Amygdala (tissue), 56 donors: ENCODE measurements around the gene TMEM18.
"Not testable (repeated sequence)": the region's sequence is repeated elsewhere in the genome, so short reads cannot be mapped to it uniquely, and the experiment has no call there.

ENCODE experiments used
- DNase-seq, 56 donors: peaks; one replicate each; lab custom pipeline; 2025; lab: John Stamatoyannopoulos, UW

The TMEM18 gene

DNA sequence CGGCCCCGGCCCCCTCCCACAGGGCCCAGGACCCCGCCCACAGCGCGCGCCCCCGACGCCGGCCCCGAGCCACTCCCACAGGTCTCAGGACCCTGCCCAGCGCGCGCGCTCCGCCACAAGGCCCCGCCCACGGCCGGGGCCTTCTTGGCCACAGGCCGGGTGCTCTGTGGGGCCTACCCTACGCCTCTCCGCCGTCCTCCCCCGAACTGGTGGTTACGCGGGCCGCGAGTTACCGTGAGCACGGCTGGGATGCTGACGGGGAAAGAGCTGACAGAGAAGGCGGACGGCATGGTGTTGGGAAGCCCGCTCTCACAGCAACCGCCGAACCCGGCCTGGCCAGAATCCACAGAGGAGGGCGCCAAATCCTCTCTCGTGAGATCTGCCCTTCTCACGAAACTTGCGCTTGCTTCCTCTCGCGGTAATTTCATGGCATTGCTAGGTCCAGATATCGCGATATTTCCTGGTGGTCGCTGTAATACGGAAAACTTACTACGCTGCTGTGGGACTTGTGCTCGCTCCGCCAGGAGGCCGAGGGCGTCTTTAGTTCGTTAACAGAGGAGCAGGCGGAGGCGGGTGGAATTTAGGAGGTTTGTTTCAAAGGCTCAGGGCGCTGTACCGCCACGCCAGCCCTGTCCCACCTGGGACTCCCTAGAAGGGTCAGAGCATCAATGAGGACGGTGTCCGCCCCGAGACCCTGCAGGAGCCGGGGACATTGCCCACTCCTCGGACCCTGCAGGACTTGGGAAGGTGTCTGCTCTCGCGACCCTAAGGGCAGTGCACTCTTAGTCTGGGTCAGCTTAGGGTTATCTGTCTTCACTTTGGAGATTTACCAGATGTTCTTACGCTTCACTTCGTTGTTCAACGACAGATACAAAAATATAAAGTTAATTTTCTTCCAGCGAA lies at the start of gene TMEM18:
Gene TMEM18, minus strand, starts transcription at position 351 of the 903 bp plus-strand sequence. Its CDS starts 61 bp downstream, at position 290.
- peak in 50 of 56 donors; percentile 83 to 100 (median 96) for DNase-seq

GRCh38 chr2:726169-726568 lies 49.0 kb upstream of the TMEM18 start:
- DNase-seq: no peak

DNA sequence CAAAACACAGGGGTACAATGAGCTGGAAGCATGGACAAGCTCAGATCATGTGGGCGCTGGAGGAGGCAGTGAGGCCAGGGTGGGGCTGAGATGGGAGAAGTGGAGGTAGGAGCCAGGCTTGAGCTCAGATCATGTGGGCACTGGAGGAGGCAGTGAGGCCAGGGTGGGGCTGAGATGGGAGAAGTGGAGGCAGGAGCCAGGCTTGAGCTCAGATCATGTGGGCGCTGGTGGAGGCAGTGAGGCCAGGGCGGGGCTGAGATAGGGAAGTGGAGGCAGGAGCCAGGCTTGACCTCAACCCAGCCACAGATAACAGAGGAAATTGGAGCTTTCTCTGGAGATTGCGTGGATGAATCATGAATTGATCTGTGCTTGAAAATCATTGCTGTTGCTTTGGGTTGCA lies 48.3 kb upstream of the TMEM18 start:
- no peak for DNase-seq

- DNase-seq: no peak
Measured at GRCh38 chr2:723761-724160, 46.6 kb upstream of the TMEM18 start.

DNA sequence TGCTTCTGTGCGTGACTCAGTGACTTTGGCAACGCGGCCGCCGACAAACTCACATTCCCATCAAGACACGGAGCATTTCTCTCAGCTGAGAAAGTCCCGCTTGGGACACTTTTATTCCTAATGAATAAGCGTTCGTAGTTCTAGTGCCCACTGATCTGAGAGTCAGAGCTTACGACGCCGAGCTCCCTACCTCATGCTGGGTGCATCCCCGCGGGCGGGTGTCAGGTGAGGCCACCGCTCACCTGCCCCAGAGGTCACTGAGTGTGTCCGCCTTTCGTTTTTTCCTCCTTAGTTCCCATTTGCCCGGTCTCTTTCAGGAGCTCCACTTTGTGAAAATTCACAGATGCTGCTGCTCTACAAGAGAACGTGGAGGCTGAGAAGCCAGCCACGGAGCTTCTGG lies 43.6 kb upstream of the TMEM18 start:
- DNase-seq: no peak

GRCh38 chr2:719734-720133 lies 42.5 kb upstream of the TMEM18 start:
- DNase-seq: no peak

DNA sequence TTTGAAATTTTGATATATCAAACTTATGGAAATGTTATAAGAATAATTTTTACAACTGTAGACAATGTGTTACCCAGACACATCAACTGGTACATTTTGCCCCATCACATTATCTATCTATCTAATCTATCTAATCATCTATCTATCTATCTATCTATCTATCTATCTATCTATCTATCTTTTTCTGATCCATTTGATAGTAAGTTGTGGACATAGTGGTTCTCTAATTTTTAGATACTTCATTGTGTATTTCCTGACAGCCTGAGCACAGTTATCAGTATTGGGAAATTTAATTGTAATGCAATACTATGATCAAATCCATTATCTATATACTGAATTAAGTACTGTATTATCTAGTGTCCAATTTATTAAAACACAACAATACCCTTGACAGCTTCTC lies 42.0 kb upstream of the TMEM18 start:
- DNase-seq: no peak

DNA sequence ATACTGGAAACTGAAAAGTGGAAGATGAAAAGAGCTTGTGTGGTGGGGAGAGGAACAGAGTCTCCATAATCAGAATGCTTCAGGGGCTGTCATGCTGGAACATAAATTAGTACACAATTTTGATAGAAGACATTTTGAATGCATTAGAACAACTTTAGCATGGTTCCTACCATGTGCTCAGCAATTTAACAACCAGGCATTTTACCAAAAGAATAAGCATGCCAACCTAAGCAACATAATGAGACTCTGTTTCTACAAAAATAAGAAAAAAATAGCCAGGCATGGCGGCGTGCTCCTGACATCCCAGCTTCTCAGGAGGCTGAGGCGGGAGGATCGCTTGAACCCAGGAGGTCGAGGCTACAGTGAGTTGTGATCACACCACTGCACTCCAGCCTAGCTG lies 40.5 kb upstream of the TMEM18 start:
- no peak for DNase-seq

DNA sequence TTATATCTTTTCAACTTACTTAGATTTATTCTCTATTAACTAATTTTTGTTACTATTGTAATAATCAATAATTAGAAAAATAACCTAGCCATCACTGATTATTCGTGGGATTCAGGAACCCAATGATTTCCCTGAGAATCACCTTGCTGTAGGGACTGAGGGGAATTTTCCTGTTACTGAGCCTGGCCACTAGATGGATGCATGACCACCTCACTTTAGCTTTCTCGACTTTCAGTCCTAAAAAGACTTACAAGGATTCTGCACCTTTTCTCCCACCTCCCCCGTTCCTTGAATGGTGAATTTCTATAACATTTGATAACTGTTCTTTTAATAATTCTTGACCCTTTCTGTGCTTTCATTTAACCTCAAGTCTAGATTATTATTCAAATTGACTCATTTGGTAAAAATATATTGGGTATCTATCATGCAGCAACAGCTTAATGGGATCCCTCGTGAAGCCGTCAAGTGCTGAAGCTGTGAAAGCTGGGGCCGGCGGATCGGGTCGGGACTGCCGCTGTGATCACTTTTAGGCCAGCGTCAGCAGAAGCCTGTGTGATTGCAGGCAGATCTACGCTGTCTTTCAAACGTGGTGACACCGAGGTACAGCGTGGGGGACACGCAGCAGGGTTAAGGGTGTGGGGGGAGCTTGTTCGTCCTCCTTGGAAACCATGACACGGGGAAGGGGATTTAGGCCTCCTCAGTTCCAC lies 38.8 kb upstream of the TMEM18 start:
- no peak for DNase-seq

DNA sequence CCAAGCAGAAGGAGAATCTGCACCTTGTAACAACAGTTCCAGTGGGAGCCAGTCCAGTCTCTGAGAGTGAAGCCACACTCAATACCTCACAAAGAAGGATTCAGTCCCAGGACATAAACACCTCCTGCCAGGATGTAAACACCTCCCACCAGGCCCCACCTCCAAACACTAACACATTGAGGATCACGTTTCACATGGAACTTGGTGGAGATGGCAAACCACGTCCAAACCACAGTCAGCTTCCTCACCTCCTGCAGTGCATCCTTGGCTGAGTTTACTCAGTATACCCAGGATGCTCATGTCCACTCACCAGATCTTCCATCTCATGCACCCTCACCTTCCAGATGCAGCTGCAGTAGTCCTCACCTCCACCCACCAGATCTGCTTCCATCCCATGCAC lies 37.8 kb upstream of the TMEM18 start:
- DNase-seq: no peak

DNA sequence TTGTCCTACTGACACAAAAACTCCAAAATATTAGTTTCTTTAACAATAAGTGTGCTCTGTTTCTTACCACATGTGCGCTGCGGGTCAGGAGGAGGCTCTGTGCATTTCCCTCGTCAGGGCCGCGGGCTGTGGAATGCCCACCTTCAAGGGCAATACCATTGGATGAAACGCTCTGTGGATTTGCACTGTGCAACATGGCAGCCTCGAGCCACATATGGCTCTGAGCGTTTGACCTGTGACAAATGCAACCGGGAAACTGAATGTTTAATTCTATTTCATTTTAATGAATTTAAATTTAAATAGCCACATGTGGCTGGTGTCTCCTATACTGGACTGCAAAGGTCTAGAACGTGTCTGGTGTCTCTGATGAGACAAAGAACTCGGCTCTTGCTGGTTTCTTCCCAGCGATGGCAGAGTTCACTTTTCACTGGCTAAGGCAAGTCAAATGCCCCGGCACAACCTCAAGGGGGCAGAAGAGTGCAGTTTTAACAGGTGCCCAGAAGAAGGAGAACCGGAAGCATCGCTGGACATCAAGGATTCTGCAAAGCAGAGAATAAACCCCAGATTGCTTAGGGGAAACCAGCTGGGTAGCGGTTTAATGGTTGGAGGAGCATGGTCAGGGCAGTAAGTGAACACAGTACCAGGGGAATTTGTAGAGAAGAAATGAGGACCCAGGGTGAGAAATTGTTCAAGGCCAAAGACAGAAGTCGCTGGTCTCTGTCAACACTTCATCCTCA lies 37.0 kb upstream of the TMEM18 start:
- peak in 12 of 56 donors; percentile 2 to 63 (median 18) for DNase-seq

DNA sequence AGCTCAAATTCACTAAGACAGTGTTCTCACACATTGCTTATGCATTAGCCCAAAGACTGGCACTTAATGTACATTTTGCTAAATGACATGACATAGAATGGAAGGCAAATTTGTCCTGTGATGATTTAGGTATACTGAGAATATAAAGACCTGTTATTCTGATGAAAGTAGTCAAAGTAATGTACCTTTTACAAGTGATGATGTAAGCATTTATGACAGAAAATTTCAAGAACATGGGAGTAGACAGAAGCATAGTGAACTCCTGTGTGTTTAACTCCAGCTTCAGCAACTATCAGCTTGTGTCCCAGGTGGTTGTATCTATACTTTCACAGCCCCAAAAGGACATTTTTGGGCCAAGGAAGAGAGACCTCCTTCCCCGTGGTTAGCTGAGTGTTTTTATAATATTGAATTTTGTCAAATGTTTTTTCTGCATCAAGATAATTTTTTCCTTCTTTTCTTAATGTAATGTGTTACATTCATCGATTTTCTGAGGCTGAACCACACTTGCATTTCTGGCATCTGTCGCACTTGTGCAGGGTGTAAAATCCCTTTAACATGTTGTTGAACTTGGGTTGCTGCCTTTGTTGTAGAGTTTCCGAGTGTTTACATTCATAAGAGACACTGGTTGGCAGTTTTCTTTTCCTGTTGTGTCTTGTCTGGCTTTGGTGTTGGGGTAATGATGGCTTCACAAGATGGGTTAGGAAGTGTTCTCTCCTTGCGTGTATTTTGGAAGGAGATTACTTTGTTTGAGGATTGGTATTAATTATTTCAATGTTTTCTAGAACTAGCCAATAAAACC lies 33.9 kb upstream of the TMEM18 start:
- no peak for DNase-seq

DNA sequence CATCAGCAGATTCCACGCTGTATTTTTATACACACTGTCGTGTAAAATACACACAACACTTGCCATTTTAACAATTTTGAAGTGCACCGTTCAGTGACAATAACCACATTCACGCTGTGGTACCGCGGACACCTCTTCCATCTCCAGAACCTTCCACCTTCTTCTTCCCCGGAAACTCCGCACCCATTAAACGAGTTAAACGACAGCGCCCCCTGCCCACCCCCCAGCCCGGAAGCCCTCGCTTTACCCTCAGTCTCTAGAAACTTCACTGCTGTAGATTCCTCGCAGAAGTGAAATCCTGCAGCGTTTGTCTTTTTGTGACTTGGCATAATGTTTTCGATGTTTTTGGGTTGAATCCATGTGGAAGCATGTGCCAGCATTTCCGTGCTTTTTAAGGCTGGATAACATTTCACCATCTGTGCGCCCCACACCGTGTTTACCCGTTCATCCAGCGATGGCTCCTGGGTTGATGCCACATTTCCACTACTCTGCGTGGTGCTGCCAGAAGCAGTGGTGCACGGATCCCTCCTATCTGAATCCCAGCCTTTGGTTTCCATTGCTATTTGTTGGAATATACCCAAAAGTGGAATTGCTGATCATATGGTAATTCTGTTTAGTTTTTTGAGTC lies 32.0 kb upstream of the TMEM18 start:
- peak in 3 of 56 donors; percentile 13 to 36 (median 20) for DNase-seq

DNA sequence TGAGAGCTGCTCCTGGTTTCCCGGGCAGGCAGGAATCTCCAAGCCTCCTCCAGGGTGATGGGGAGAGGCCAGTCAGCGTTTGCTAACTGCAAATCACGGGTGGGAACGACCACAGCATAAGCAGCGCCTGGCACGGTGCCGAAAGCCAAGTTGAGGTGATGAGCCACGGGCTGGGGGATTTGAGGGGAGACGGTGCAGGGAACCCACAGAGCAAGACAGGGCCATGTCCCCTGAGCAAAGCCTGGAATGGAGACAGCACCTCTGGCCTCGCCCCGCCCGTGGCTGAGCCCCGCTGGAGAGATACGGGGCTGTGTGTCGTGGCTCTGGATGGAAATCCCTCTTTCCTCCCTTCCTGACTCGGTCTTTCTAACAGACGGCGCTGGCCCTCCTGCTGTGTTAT lies 31.5 kb upstream of the TMEM18 start:
- no peak for DNase-seq

DNA sequence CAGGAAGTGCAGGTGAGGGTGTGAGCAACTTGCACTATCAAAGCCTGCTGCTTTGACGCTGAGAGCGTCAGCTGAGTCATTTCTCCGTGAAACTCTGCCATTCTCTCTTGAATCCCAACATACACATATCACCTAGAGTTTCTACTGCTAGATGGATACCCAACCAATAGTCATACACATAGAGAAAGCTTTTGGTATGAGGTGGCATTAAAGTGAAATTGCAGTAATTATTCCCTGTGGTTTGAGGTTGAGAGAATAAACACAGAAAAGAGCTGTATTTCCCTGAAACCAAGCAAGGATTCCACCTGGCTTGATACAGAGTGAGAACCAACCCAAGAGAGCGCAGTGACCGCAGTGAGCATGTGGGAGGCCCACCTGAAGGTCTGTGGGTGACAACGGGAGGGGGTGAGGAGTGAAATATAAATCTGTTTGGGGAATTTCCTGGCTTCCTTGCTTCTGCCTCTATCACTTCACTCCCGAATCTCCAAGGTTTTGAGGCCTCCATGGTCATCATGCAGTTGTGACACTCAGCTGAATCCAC lies 28.8 kb upstream of the TMEM18 start:
- no peak for DNase-seq

DNA sequence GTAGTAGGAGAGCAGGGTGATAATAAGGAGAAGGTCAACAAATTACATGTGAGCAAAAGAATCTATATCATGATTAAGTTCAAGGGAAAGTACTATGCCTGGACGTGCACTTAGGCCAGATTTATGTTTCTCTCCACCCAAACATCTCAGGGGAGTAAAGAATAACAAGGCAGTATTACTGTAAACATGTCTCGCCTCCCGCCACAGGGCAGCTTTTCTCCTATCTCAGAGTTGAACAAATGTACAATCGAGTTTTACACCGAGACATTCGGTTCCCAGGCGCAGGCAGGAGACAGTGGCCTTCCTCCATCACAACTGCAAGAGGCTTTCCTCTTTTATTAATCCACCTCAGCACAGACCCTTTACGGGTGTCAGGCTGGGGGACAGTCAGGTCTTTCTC lies 25.6 kb upstream of the TMEM18 start:
- DNase-seq: not testable (repeated sequence)

- no peak for DNase-seq
Measured at GRCh38 chr2:696999-697627, 19.9 kb upstream of the TMEM18 start.

GRCh38 chr2:696463-696862 lies 19.3 kb upstream of the TMEM18 start:
- no peak for DNase-seq

DNA sequence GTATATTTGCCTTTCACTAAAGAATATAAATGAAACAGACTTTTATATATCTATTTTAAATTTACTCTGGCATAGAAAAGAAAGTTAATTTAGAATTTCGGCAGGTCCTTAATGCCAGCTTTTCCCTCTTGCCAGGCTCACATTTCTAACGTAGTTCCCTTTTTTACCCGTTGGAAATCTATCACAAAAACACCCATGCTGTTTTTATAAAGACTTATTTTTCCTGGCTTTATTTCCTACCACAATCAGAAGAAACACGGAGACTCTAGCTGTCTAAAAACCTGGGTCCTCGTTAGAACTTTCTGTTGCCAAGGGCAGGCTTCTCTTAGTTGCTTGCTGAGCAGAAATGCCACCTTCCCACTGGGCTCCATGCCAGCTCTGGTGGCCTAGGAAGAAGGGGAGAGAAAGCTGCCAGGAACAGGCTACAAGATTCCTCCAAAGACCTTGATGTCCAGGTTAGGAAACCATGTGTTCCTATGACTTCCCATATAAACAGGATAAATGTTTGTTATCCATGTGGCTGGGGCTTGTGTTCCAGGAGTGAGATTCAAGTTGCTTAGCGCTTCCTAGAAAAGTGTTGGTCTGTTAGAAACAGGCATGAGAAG lies 17.8 kb upstream of the TMEM18 start:
- DNase-seq: peak in 2 of 56 donors; percentile 10 to 33
